ENCODE results near the gene SPTB.

The SPTB gene

DNA sequence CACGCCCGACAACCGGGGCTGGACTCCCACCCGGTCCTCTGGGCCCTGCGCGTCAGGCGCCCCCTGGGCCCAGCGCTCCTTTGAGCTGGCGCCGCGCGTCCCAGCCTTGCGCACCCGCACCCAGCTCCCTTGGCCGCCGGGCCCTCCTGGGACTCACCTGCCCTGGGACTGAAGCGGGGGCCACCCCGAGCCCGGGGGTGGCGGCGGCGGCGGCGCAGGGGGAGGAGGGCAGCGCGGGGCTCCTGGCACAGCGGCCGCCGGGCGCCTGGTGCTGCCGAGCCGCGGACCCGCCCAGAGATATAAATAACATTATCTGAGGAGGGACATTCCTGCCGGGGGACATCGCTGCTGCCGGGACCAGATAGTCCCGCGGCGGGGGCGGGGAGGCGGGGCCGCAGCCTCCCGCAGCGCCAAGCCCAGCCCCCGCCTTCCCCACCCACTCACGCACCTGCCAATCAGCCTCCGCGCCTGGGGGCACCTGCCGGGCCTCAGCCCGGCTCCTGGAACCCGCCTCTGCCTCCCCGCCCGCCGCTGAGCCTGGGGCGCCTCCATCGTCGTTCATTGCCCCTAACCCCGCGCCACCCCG is at the start of gene SPTB:
Gene SPTB, minus strand, starts transcription at position 273 of the 586 bp plus-strand sequence. CDS start 56,813 bp downstream, outside the sequence.
- no peaks in the 10 kb centered on the region for H3K36me3 ChIP-seq
- peak within 1 kb of the TSS; percentile 97 for H3K4me2 ChIP-seq
- peak within 1 kb of the TSS; percentile 75 for H3K4me3 ChIP-seq
- no peak within 1 kb of the TSS for H3K27ac ChIP-seq
- TF ChIP-seq Cebpa-rat (IDR thresholded peaks at IDR 0.05): no peak
- H3K4me1 ChIP-seq: peaks cover 6% of the 10 kb centered on the region; the same call in 1 of the 2 replicates
- H4K20me1 ChIP-seq: no peaks in the 10 kb centered on the region; the same call in 1 of the 2 replicates
- no peaks in the 10 kb centered on the region for H3K9me3 ChIP-seq
- H3K9ac ChIP-seq: peak within 1 kb of the TSS; percentile 57
- H3K27me3 ChIP-seq: peaks cover 49% of the 10 kb centered on the region

DNA sequence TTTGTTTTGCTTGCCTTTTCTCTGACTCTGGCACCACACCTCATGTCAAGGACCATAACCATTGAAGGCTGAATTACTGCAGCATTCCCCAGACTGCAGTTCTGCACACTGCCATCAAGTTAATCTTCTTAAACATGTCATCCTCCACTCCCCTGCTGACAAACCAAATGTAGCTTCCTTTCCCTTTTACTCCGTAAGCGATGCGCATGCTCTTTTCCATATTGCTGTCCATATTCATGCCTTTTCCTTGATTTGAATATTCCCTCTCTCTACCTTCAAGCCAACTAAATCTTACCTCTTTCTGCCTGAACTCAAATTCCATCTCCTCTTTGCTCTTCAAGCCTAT is 49.3 kb upstream of the SPTB start:
- Histone ChIP-seq H3K36me3 (peaks cover 94% of the 10 kb centered on the region), H3K9me3 (no peaks in the 10 kb centered on the region), H3K9ac (peak overlapping the region; percentile 40), H3K4me1 (peaks cover 18% of the 10 kb centered on the region), H4K20me1 (peaks cover 43% of the 10 kb centered on the region; the same call in 1 of the 2 replicates), H3K27me3 (no peaks in the 10 kb centered on the region), H3K27ac (peak overlapping the region; percentile 47), H3K4me2 (peak overlapping the region; percentile 70), H3K4me3 (no peak overlapping the region)
- no peak for TF ChIP-seq Cebpa-rat (IDR thresholded peaks at IDR 0.05)

DNA sequence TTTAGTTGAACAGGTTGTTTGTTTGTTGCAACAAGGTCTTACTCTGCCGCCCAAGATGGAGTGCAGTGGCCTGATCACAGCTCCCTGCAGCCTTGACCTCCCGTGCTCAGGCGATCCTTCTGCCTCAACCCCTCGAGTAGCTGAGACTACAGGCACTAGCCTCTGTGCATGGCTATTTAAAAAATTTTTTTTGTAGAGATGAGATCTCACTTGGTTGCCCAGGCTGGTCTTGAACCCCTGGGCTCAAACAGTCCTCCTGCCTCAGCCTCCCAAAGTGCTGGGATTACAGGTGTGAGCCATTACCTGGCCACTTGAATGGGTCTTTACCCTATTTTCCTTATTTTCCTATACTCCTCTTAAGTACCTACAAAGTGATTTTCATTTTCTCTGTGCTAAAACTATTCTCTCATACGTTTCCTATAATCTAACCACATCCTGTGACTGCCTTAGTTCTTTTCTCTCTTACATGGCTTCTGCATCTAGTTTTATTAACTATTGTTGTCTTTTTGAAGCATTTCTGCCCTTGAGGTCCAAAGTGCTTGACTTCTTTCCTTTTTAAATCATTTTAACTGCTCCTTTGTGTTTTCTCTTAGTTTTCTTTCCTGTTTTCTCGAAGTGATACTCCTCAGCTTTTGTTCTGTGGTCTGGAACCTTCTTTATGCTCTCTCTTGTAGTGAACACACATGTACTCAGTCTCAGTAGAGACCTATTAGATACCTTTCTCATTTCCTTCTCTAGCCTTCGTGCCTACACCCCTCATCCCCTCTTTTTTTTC is 48.7 kb upstream of the SPTB start:
- no peaks in the 10 kb centered on the region for H3K9me3 ChIP-seq
- peaks cover 91% of the 10 kb centered on the region for H3K36me3 ChIP-seq
- H4K20me1 ChIP-seq: peaks cover 48% of the 10 kb centered on the region; the same call in 1 of the 2 replicates
- peak overlapping the region; percentile 40 for H3K9ac ChIP-seq
- H3K4me1 ChIP-seq: peaks cover 16% of the 10 kb centered on the region
- TF ChIP-seq Cebpa-rat (IDR thresholded peaks at IDR 0.05): no peak
- no peak overlapping the region for H3K4me3 ChIP-seq
- H3K4me2 ChIP-seq: peak overlapping the region; percentile 70
- H3K27me3 ChIP-seq: no peaks in the 10 kb centered on the region
- peak overlapping the region; percentile 47 for H3K27ac ChIP-seq

DNA sequence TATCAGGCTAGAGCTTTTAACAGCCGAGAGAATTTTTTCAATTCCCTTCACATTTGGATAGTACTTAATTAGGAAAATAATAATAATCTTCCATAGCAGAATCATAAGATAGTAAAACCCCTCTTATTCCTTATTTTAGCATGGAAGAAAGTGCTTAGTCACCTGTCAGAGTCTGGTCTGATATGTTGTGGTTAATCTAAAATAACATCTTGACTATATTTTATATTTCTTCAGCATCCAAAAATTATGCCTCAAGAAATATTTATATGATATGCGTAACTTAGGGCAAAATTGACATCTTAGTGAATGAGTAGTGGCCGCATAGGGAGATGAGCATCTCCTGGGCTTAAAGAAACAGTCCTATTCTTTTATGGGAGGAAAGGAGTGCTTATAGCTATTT is 47.3 kb upstream of the SPTB start:
- Histone ChIP-seq H3K9ac (no peak overlapping the region), H4K20me1 (peaks cover 53% of the 10 kb centered on the region; the same call in 1 of the 2 replicates), H3K4me1 (peaks cover 16% of the 10 kb centered on the region), H3K27ac (no peak overlapping the region), H3K9me3 (no peaks in the 10 kb centered on the region), H3K4me2 (no peak overlapping the region), H3K36me3 (peaks cover 77% of the 10 kb centered on the region), H3K27me3 (no peaks in the 10 kb centered on the region), H3K4me3 (no peak overlapping the region)
- no peak for TF ChIP-seq Cebpa-rat (IDR thresholded peaks at IDR 0.05)

DNA sequence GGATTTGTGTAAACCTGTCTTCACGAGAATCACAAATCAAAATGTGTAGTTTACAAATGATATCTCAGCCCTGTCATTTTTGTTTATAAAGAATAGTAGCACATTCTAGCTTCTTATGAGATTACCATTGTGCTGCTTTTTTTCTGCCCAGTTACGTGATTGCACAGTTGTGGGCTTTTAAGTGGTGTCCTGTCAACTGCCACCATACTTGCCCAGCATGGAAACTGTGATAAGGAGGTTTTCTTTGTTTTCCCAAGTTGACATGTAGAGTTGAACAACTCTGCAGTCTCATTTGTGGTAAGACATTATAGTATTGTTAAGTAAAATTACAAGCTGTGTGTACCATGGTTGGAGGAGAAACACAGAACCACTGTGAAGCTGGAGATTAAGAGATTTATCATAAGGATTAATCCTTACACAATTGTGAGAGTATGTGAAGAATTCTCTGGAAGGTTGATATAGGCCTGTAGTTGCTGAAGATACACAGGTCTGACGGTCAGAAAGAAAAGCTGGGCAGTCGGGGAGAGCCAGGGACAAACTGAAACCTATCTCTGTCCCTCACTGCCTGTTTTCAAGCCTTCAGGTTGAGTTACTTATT is 46.8 kb upstream of the SPTB start:
- H3K9ac ChIP-seq: no peak overlapping the region
- peaks cover 54% of the 10 kb centered on the region; the same call in 1 of the 2 replicates for H4K20me1 ChIP-seq
- peaks cover 77% of the 10 kb centered on the region for H3K36me3 ChIP-seq
- no peak overlapping the region for H3K4me2 ChIP-seq
- peaks cover 16% of the 10 kb centered on the region for H3K4me1 ChIP-seq
- no peak overlapping the region for H3K27ac ChIP-seq
- no peaks in the 10 kb centered on the region for H3K9me3 ChIP-seq
- H3K27me3 ChIP-seq: no peaks in the 10 kb centered on the region
- H3K4me3 ChIP-seq: no peak overlapping the region
- TF ChIP-seq Cebpa-rat (IDR thresholded peaks at IDR 0.05): no peak

DNA sequence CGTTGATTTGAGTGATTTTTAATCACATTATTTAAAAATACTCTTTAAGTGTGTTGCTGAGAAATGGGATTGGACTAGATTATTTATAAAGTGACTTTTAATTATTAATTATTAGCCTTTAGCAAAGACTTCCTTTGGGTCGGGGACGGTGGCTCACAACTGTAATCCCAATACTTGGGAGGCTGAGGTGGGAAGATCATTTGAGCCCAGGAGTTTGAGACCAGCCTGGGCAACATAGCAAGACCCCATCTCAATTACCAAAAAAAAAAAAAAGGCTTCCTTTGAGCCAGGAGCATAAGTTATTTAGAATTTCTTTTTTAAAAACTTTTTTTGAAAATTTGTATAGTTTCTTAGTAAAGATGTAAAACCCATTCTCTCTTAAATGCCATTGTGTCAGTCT is 43.3 kb upstream of the SPTB start:
- Histone ChIP-seq H3K9ac (no peak overlapping the region), H3K36me3 (peaks cover 52% of the 10 kb centered on the region), H3K4me1 (peaks cover 4% of the 10 kb centered on the region), H3K4me2 (no peak overlapping the region), H3K27me3 (no peaks in the 10 kb centered on the region), H3K9me3 (no peaks in the 10 kb centered on the region), H3K4me3 (no peak overlapping the region), H4K20me1 (peaks cover 78% of the 10 kb centered on the region), H3K27ac (no peak overlapping the region)
- TF ChIP-seq Cebpa-rat (IDR thresholded peaks at IDR 0.05): no peak

DNA sequence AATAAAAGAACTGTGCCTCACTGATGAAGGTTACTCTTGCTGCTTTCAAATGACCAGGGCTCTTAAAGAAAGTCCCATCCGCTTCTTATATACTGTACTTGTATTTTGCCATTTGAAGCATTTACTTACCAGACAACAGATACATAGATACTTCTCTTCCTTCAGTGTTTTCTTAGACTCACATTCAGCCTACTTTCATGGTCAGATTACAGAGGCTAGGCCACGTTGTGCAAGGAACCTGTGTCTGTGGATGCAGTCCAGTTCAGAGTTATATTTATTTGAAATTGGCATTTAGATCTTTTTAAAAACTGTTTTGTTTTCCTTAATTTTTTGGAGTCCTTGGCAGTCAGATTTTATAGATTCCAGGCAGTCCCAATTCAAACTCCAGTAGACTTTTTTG is 40.8 kb upstream of the SPTB start:
- no peaks in the 10 kb centered on the region for H3K27me3 ChIP-seq
- no peaks in the 10 kb centered on the region; the same call in 1 of the 2 replicates for H3K9me3 ChIP-seq
- H3K36me3 ChIP-seq: peaks cover 42% of the 10 kb centered on the region
- no peak overlapping the region for H3K27ac ChIP-seq
- no peak overlapping the region for H3K9ac ChIP-seq
- H3K4me3 ChIP-seq: no peak overlapping the region
- peaks cover 7% of the 10 kb centered on the region for H3K4me1 ChIP-seq
- TF ChIP-seq Cebpa-rat (IDR thresholded peaks at IDR 0.05): no peak
- peaks cover 78% of the 10 kb centered on the region for H4K20me1 ChIP-seq
- no peak overlapping the region for H3K4me2 ChIP-seq

DNA sequence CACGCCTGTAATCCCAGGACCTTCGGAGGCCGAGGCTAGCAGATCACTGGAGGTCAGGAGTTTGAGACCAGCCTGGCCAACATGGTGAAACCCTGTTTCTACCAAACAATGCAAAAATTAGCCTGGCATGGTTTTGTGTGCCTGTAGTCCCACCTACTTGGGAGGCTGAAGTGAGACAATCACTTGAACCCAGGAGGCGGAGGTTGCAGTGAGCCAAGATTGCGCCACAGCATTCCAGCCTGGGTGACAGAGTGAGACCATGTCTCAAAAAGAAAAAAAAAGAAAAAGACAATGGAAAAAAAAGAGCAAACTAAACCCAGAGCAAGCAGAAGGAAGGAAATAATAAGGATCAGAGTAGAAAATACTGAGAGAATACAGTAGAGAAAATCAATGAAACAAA is 39.9 kb upstream of the SPTB start:
- Histone ChIP-seq H3K9me3 (no peaks in the 10 kb centered on the region; the same call in 1 of the 2 replicates), H3K27me3 (no peaks in the 10 kb centered on the region), H3K9ac (no peak overlapping the region), H4K20me1 (peaks cover 81% of the 10 kb centered on the region), H3K4me2 (no peak overlapping the region), H3K4me1 (peaks cover 13% of the 10 kb centered on the region), H3K36me3 (peaks cover 34% of the 10 kb centered on the region), H3K27ac (no peak overlapping the region), H3K4me3 (no peak overlapping the region)
- no peak for TF ChIP-seq Cebpa-rat (IDR thresholded peaks at IDR 0.05)

DNA sequence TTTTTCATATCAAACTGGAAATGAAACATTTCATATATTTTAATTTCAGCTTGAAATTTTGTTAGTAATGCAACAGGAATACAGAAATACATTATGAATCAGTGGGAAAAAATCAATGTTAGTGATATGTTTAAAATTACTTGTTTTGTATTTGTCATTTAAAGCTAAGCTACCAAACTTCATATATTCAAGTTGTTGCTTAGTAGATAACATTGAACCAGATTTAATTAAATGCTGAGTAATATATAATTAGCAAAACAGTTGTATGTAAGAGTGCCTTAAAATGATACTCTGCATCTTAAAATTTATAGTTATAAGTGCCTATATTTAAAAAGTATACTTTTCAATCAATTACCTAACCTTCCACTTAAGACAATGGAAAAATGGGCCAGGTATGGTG is 39.5 kb upstream of the SPTB start:
- H3K4me2 ChIP-seq: no peak overlapping the region
- no peaks in the 10 kb centered on the region for H3K27me3 ChIP-seq
- H3K9ac ChIP-seq: no peak overlapping the region
- H4K20me1 ChIP-seq: peaks cover 77% of the 10 kb centered on the region
- peaks cover 30% of the 10 kb centered on the region for H3K36me3 ChIP-seq
- no peak overlapping the region for H3K4me3 ChIP-seq
- no peak for TF ChIP-seq Cebpa-rat (IDR thresholded peaks at IDR 0.05)
- H3K4me1 ChIP-seq: peaks cover 13% of the 10 kb centered on the region
- H3K9me3 ChIP-seq: no peaks in the 10 kb centered on the region; the same call in 1 of the 2 replicates
- H3K27ac ChIP-seq: no peak overlapping the region

DNA sequence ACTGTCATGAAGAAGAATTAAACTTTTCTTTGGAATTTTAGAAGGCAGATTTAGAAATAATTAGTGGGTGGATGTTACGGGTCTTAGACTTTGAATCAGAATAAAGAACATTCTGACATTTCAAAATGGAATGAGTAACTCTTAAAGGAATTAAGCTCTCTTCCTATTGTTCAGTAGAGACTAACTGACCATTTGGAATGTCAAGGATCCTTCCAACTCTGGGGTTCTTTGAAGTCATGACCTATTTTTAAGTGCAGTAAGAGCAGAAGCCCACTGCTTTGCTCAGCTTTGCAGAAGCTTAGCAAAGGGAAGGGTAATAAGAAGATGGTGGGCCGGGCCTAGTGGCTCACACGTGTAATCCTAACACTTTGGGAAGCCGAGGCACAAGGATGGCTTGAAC is 38.5 kb upstream of the SPTB start:
- H3K4me1 ChIP-seq: peaks cover 18% of the 10 kb centered on the region
- peaks cover 68% of the 10 kb centered on the region for H4K20me1 ChIP-seq
- H3K4me3 ChIP-seq: no peak overlapping the region
- H3K4me2 ChIP-seq: no peak overlapping the region
- peaks cover 24% of the 10 kb centered on the region for H3K36me3 ChIP-seq
- H3K9ac ChIP-seq: no peak overlapping the region
- no peak overlapping the region for H3K27ac ChIP-seq
- no peaks in the 10 kb centered on the region; the same call in 1 of the 2 replicates for H3K9me3 ChIP-seq
- no peak for TF ChIP-seq Cebpa-rat (IDR thresholded peaks at IDR 0.05)
- H3K27me3 ChIP-seq: no peaks in the 10 kb centered on the region

Data from BLaER1 (cell line).